HepG2 (cell line): ENCODE measurements around the gene P2RY11. TPM values are rescaled to one million over a fixed set of nuclear protein-coding genes. Genes with fewer than 3 reads are reported as not detected.

Source experiments
- ATAC-seq: fragments of 200-7000 bp; cut with Tn5 transposase; 3 replicates; pipeline ENCODE4 v1.9.1; 2020; ENCODE audit warnings: mild to moderate bottlenecking, moderate library complexity
- BruUV-seq: library from RNA; stranded (reverse); fragments of 400-500 nt; replicated peaks from 2 replicates; lab custom pipeline; 2021; lab: Mats Ljungman, UMichigan
- CTCF ChIA-PET: fragments of 300-600 bp; formaldehyde crosslinking; extraction: SDS; loops from one replicate; lab custom pipeline; 2021; ENCODE audit warnings: low total read pairs, inconsistent platforms, low intra/inter-chr PET ratio; lab: Yijun Ruan, JAX
- POLR2A ChIA-PET: fragments of 350-600 bp; sonication (Branson Sonifier 250); formaldehyde crosslinking; loops from one replicate; lab custom pipeline; 2020; ENCODE audit warnings: antibody characterized with exemption, inconsistent platforms; lab: Yijun Ruan, JAX
- DNase-seq: peaks from one replicate; pipeline ENCODE4 v3.0.0-alpha.2; 2015; ENCODE audit warnings: low spot score
- FAIRE-seq: peaks from 3 replicates; lab custom pipeline; 2011; peaks lifted over from hg19 to GRCh38; lab: Jason Lieb, UNC
- H2AFZ ChIP-seq: one replicate; pipeline ENCODE4 v1.6.1; 2011; ENCODE audit warnings: low read length, inconsistent platforms
- H3K27ac ChIP-seq: fragments of 300-600 bp; 3 replicates; pipeline ENCODE4 v1.8.0; 2011; ENCODE audit warnings: mixed run types, mild to moderate bottlenecking, mixed read lengths, low read length, inconsistent platforms; ENCODE audit not compliant: insufficient read depth; ENCODE audit errors: extremely low read length
- H3K27me3 ChIP-seq, 2 experiments: fragments of 200-600 bp in 1 of 2; 2 replicates in 1 of 2; 3 replicates in 1 of 2; pipeline versions ENCODE4 v1.6.0 to v1.8.0; 2011; ENCODE audit warnings: low read length in 2 of 2, mild to moderate bottlenecking in 2 of 2, moderate library complexity in 2 of 2, inconsistent platforms in 1 of 2; ENCODE audit not compliant: insufficient read depth in 2 of 2, control insufficient read depth in 1 of 2
- H3K36me3 ChIP-seq, 2 experiments: fragments of 200-600 bp in 1 of 2; replicated peaks in 1 of 2; 2 replicates in 1 of 2; 3 replicates in 1 of 2; pipeline versions ENCODE4 v1.5.1 to v1.8.0; 2011; ENCODE audit warnings: low read length in 2 of 2, inconsistent platforms in 1 of 2; ENCODE audit not compliant: insufficient read depth in 2 of 2, control insufficient read depth in 1 of 2
- H3K4me1 ChIP-seq: 2 replicates; pipeline ENCODE4 v1.5.1; 2012; ENCODE audit warnings: low read length, inconsistent platforms; ENCODE audit not compliant: insufficient read depth
- H3K4me2 ChIP-seq: 2 replicates; pipeline ENCODE4 v1.6.0; 2011; ENCODE audit warnings: low read depth, low read length, inconsistent platforms
- H3K4me3 ChIP-seq, 3 experiments: fragments of 200-600 bp in 1 of 3; sonication (generic), shearing (Covaris generic) in 1 of 3; replicated peaks in 1 of 3; 2 replicates each; pipeline ENCODE4 v1.5.1; 2011 to 2016; ENCODE audit warnings: low read length in 3 of 3, inconsistent platforms in 2 of 3, low read depth in 2 of 3, mild to moderate bottlenecking in 2 of 3, control low read depth in 1 of 3, mixed read lengths in 1 of 3; ENCODE audit not compliant: insufficient read depth in 1 of 3
- H3K79me2 ChIP-seq: one replicate; pipeline ENCODE4 v1.6.1; 2011; ENCODE audit warnings: low read length, inconsistent platforms; ENCODE audit not compliant: insufficient read depth
- H3K9ac ChIP-seq: 2 replicates; pipeline ENCODE4 v1.6.0; 2011; ENCODE audit warnings: mild to moderate bottlenecking, low read depth, low read length, inconsistent platforms; ENCODE audit not compliant: insufficient read depth
- H3K9me3 ChIP-seq: 2 replicates; pipeline ENCODE4 v1.5.1; 2012; ENCODE audit warnings: mild to moderate bottlenecking, low read length
- H4K20me1 ChIP-seq: 2 replicates; pipeline ENCODE4 v1.6.0; 2011; ENCODE audit warnings: inconsistent platforms, mild to moderate bottlenecking, low read length, moderate library complexity; ENCODE audit not compliant: insufficient read depth
- AGO2 ChIP-seq: fragments of 200-400 bp; formaldehyde crosslinking; optimal IDR thresholded peaks from 2 replicates; pipeline ENCODE3; 2017; ENCODE audit warnings: mild to moderate bottlenecking, low read depth, low read length, moderate library complexity
- EEA1 ChIP-seq: sonication (generic); formaldehyde crosslinking; IDR thresholded peaks from 2 replicates; pipeline ENCODE4 v1.5.1; 2020; ENCODE audit warnings: mild to moderate bottlenecking, missing genetic modification reagents, borderline replicate concordance
- SKIL ChIP-seq: sonication (generic); formaldehyde crosslinking; IDR thresholded peaks from 2 replicates; pipeline ENCODE4 v1.8.0; 2022; ENCODE audit warnings: missing genetic modification reagents, mild to moderate bottlenecking, moderate library complexity, borderline replicate concordance
- ZFP91 ChIP-seq: sonication (generic); formaldehyde crosslinking; IDR thresholded peaks from 2 replicates; pipeline ENCODE4 v1.9.0; 2022; ENCODE audit warnings: missing genetic modification reagents, mild to moderate bottlenecking, borderline replicate concordance
- ZSCAN29 ChIP-seq: sonication (generic); formaldehyde crosslinking; conservative IDR thresholded peaks from 2 replicates; pipeline ENCODE4 v1.4.0; 2020; ENCODE audit warnings: mild to moderate bottlenecking, missing genetic modification reagents
- WGBS: methylation state at CpG from one replicate; pipeline ENCODE4 v1.1.6; 2017; ENCODE audit warnings: low lambda C conversion rate; 5-methylcytosine and 5-hydroxymethylcytosine counted together
- in situ Hi-C: cut with HindIII; loops from 2 replicates; pipeline ENCODE4 v1.10.0; 2017; ENCODE audit warnings: low pct_unique_long_range_greater_than_20kb; ENCODE audit not compliant: extremely low pct_ligation_motif_present
- intact Hi-C: fragments of 100-400 bp; cut with micrococcal nuclease; formaldehyde crosslinking; loops from one replicate; pipeline ENCODE4 v1.10.0; 2022; ENCODE audit not compliant: unreplicated experiment
- polyA plus RNA-seq, 8 experiments: library from polyadenylated mRNA; depleted of rRNA in 3 of 8; stranded (reverse) in 7 of 8; unstranded in 1 of 8; fragments of >200 nt; fragmentation: Illumina TruSeq in 4 of 8; extraction: Trizol in 4 of 8; gene quantifications; 2 replicates each; pipeline versions ENCODE4 v1.2.1 to v1.2.3, GENCODE V29; 2011 to 2016; ENCODE audit warnings: low read depth in 4 of 8, missing spikeins in 1 of 8, mixed read lengths in 1 of 8; ENCODE audit not compliant: insufficient read depth in 1 of 8
- total RNA-seq, 5 experiments: library from RNA; depleted of rRNA; stranded (reverse); fragments of >200 nt; fragmentation: Illumina TruSeq; extraction: Trizol; gene quantifications; 2 replicates each; pipeline ENCODE4 v1.2.3, GENCODE V29; 2016; ENCODE audit warnings: low read depth in 1 of 5
- TF ChIP-seq, protein P1 (sequence below): sonication (generic); formaldehyde crosslinking; IDR thresholded peaks from 2 replicates; pipeline ENCODE4 v1.5.1; 2020; ENCODE audit warnings: mild to moderate bottlenecking, missing genetic modification reagents, moderate library complexity

The P2RY11 gene
- total and polyA plus RNA-seq, 2 of the 13 experiments (the other 11 are each of a cell fraction or from before 2014, with no cell fraction given): 4.0 to 7.8 TPM

DNA sequence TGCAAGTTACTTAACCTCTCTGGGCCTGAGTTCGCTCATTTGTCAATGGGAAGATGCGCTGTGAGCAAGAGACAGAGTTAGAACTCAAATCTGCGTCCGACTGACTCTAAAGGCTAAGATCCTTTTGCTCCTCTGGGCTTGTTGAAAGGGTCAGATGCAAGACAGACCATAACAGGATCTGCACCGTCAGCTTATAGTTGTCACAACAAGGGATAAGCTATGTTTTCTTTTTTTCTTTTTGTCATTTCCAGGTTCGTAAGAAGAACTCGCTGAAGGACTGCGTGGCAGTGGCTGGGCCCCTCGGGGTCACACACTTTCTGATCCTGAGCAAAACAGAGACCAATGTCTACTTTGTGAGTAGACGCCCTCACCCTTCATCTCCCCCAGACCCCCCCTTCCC, 4.2 kb upstream of the P2RY11 start (continued):
- TF ChIP-seq SKIL (CRISPR knock-in tag): 0 out of 2 replicates have a peak, but pooled peaks have one; percentile 20

GRCh38 chr19:10107817-10108367, 3.6 kb upstream of the P2RY11 start:
- Histone ChIP-seq H3K9ac (peak overlapping the region; percentile 96; the same call in 1 of the 2 replicates), H3K79me2 (peaks cover 19% of the 10 kb centered on the region), H3K4me3 (peak overlapping the region; percentile 2 to 91 (median 30); a peak in 3 of 6 replicates), H3K27me3 (no peaks in the 10 kb centered on the region; a peak in 1 of 5 replicates), H3K4me2 (peak overlapping the region; percentile 94), H3K4me1 (peaks cover 41% of the 10 kb centered on the region)
- no TSS peak for BruUV-seq
- intact Hi-C loops: no loop called here
- ATAC-seq: no peak
- WGBS: 100% methylated on average over 10 of the region's 14 CpGs
- in situ Hi-C loops: no loop called here
- FAIRE-seq: no peak
- POLR2A ChIA-PET: no interaction called here
- TF ChIP-seq ZFP91 (CRISPR knock-in tag) (0 out of 2 replicates have a peak, but pooled peaks have one; percentile 14), ZSCAN29 (CRISPR knock-in tag) (no peak), AGO2 (peak; percentile 31), EEA1 (0 out of 2 replicates have a peak, but pooled peaks have one; percentile 27)
- TF ChIP-seq, protein P1, sequence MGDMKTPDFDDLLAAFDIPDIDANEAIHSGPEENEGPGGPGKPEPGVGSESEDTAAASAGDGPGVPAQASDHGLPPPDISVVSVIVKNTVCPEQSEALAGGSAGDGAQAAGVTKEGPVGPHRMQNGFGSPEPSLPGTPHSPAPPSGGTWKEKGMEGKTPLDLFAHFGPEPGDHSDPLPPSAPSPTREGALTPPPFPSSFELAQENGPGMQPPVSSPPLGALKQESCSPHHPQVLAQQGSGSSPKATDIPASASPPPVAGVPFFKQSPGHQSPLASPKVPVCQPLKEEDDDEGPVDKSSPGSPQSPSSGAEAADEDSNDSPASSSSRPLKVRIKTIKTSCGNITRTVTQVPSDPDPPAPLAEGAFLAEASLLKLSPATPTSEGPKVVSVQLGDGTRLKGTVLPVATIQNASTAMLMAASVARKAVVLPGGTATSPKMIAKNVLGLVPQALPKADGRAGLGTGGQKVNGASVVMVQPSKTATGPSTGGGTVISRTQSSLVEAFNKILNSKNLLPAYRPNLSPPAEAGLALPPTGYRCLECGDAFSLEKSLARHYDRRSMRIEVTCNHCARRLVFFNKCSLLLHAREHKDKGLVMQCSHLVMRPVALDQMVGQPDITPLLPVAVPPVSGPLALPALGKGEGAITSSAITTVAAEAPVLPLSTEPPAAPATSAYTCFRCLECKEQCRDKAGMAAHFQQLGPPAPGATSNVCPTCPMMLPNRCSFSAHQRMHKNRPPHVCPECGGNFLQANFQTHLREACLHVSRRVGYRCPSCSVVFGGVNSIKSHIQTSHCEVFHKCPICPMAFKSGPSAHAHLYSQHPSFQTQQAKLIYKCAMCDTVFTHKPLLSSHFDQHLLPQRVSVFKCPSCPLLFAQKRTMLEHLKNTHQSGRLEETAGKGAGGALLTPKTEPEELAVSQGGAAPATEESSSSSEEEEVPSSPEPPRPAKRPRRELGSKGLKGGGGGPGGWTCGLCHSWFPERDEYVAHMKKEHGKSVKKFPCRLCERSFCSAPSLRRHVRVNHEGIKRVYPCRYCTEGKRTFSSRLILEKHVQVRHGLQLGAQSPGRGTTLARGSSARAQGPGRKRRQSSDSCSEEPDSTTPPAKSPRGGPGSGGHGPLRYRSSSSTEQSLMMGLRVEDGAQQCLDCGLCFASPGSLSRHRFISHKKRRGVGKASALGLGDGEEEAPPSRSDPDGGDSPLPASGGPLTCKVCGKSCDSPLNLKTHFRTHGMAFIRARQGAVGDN (CRISPR knock-in tag): 0 out of 2 replicates have a peak, but pooled peaks have one; percentile 20
- TF ChIP-seq, all 625 proteins: peak for 4
- peaks cover 5% of the 10 kb centered on the region; the same call in 1 of the 2 replicates for H4K20me1 ChIP-seq
- no peak overlapping the region for H2AFZ ChIP-seq
- no peak overlapping the region for H3K27ac ChIP-seq
- peaks cover 24 to 40% of the 10 kb centered on the region in 2 experiments for H3K36me3 ChIP-seq
- CTCF ChIA-PET: no interaction called here
- no peaks in the 10 kb centered on the region for H3K9me3 ChIP-seq
- no peak for DNase-seq
